Stimulated activated CD4-positive, alpha-beta T cell treated with anti-CD3 and anti-CD28 coated beads, TNF-alpha, amount 100 ng/mL, for 48 hours (primary cell): ENCODE data around the gene CFAP100.

ENCODE experiments used
- DNase-seq, 3 donors: peaks; one replicate each; pipeline ENCODE4 v3.0.0-alpha.2; 2020; ENCODE audit warnings: low read depth in 3 of 3

The CFAP100 gene

DNA sequence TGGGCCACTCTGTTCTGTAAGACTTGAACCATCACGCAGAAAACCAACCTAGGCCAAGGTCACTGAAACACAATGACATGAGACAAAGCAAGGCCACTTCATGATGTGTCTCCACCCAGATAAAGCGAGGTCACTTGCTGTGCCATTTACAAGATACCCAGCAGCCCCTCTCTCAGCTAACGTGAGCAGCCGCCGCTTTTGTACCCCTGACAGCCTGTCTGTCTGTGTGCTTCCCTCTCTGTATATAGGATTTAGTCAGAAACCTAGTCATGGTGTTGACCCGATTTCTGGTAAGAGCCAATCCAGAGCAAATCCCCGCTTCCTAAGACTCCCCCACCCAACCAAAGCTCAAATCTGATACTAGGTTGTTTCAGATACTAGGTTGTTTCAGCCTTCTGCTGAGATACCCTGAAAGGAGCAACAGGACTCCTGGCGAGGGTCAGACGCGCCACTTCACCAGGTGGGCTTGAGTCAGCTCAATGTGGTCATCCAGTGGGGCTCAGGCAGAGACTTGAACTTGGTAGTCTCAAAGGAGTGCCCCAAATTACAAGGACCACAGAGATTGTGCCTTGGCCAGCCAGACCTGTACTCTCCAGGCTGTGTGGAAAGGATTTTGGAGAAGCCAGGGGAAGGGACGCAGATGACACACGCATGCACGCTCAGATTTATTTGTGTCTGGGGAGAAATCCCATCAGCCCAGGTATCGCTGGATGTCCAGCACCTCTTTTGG lies 84.0 kb downstream of the CFAP100 start:
- no peak for DNase-seq

DNA sequence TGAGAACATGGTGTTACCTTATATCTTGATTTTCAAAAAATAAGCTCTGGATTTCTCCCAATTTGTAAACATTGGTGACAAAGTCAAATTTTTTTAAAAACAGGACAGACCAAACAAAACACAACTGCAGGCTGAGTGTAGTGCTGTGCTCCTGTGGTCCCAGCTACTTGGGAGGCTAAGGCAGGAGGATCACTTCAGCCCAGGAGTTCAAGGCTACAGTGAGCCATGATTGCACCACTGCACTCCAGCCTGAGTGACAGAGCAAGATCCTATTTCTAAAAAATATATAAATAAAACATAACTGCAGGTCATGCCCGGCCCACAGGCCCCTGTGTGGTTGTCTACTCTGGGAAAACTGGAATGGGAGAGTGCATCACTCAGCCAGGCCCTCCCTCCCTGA lies 84.9 kb downstream of the CFAP100 start:
- no peak for DNase-seq

DNA sequence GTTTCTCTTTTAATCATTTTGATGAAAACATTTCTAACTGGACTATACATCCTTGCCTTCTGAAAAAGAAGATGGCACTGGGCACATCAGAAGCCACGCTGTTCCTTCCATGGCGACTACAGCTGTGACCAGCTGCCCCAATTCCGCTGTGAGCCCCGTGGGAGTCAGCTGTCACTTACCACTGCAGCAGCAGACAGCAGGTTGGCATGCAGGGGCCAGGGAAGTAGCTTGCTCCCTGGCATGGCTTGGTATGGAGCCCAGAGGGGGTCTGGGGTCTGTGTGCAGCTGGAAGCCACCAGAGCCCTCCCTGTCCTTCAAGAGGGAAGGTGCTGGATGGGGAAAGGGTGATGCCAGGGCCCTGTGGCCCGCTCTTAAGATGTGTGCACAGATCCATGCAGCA lies 85.5 kb downstream of the CFAP100 start:
- DNase-seq: no peak

DNA sequence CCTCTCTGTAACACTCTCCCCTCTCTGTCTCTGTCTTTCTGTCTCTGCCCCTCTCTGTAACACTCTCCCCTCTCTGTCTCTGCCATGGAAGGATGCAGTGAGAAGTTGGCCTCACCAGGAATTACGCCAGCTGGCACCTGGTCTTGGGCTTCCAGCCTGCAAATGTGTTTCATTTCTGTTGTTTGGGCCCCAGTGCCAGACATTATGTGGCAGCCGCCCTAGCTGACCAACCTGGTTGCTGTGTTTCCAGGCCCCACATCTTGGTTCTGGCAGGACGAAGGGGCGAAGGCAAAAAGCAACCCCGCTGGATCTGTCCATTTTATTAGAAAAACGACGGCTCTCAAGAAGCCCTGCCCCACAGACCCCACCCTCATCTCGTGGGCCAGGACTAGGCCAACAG lies 86.2 kb downstream of the CFAP100 start:
- DNase-seq: no peak

DNA sequence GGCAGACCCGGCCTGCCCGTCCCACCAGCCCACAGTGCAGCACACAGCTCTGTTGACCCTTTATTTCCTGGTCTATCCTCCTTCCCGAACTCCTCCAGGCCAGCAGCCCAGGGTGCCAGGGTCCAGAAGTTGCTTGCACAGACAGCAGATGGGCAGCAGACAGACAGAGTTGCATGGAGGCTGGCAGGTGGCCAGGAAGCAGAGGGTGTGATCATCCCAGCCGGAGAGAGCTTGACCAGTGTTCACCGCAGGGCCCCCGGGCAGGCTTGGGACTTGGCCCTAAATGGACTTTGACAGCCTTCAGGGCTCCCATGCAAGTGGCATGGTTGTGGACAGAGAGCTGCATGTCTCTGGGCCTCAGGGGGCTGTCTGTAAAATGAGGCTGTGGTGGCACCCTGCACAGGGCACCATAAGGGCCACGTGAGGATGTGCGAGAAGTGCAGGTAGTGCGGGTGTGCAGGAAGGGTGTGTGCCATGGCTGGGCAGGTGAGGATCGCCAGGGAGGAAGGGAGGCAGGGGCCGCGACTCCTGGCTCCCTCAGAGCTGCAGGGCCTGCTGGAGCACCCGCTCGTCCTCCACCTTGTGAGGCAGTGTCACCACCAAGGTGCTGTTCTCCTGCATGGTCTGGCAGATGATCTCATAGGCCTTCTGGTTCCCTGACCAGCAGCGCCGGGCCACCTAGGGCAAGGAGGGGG lies 87.2 kb downstream of the CFAP100 start:
- no peak for DNase-seq

DNA sequence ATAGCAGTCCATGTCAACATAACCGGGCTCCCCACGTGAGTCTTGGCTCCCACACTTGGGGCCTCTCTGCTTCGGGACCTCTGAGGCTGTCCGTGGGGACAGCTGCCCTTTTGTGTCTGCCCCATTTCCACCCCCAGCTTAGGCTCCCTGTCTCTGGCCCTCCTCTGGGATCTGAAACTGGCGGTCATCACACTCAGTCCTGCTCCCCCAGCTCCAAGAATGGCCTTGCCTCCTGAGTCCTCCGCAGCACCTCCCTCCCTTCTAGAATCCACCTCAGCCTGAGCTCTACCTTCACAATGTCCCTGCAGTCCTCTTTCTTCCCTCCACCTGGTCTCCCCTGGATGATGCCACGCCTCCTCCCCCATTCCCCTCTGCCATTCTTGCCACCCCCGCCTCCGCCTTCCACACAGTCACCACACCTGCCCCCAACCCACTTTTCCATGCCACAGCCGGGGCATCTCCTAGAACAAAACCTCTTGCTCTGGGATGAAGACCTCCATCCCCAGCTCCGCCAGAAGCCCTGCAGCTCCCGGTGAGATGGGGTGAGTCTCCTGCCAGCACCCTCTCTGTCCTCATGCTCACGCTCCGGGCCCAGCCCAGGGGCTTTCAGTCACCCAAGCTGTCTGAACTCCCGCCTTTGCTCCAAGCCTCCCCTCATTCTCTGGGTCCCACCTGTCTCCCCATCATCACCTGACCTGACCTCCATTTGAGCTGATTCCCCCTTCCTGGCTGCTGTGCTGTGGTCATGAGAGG lies 88.0 kb downstream of the CFAP100 start:
- DNase-seq: no peak

DNA sequence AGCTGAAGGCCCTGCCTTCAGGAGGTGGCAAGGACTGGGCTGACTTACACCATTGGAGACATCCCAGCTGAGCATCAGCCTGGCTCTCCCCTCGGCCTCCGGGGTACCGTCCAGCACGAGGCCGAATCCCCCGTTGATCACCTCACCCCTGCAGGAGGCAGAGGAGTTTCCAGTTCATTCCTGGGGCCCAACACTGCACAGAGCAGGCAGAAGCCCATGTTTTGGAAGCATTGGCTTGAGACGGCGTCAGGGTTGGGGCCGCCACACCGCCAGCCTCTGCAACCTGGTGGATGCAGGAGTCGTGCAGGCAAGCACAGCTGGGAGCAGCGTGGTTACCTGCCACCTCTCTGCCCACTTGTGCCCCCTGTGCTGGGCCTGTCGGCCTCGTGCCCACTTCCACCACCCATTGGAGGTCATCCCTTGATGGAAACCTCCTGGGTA lies 88.6 kb downstream of the CFAP100 start:
- DNase-seq: no peak

DNA sequence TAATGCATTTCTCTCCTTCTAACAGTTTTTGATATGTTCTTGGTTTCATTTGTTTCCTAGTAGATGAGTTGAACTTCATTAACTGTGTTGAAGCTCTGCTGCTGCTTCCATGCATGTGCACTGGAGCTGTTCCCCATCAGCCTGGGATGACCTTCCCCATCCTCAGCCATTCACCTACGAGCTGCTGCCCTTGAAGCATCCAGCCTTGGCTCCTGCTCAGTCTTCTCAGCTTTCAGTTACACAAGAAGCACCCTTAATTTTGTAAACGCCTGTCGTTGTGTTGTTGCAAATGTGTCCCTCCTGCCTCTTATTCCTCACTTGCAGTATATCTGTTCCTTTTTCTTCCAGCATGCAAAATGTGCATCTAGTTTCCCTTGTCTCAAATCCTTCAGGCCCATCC lies 89.4 kb downstream of the CFAP100 start:
- DNase-seq: no peak

DNA sequence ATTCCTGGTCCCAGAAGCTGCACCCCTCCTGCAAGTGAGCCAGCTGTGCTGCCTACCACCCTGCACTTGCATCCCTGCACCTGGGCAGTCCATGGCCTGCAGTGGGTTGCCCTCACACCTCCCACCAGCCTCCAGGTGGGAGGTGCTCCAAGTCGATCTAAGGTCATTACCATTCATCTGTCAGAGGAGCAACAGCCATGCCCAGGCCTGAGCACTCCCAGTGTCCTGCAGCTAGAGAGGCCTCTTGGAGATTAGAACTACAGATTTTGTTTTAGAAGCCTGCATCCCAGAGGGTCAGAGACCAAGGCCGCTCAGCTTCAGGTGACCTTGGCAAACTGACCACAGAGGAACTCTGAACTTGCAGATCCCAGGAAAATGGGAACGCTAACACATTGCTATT lies 90.0 kb downstream of the CFAP100 start:
- DNase-seq: no peak

DNA sequence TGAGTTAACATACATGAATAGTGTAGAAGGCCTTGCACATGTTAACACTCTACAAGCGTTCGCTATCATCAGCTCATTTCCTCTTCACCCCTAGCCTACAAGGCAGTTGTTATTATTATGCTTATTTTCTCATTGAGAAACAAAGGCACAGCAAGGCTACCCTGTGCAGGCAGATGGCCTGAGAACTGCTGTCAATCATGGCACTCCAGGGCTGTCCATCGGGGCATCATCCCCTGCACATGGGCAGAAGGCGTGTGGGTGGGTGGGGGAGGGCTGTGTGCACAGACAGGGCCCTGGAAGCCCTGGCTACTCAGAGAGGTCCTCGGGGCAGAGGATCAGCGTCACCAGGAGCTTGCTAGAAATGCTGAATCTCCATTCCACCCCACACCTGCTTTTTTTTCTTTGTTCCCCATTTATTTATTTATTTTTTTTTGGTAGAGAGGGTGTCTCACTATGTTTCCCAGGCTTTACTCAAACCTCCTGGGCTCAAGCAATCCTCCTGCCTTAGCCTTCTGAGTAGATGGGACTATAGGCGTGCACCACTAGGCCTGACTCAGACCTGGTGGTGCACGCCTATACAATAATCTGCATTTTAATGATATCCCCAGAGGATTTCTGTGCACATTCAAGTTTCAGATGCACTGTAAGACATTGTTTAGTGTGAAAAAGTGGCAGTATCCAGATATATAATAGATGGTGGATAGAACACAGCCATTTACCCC lies 90.6 kb downstream of the CFAP100 start:
- no peak for DNase-seq

DNA sequence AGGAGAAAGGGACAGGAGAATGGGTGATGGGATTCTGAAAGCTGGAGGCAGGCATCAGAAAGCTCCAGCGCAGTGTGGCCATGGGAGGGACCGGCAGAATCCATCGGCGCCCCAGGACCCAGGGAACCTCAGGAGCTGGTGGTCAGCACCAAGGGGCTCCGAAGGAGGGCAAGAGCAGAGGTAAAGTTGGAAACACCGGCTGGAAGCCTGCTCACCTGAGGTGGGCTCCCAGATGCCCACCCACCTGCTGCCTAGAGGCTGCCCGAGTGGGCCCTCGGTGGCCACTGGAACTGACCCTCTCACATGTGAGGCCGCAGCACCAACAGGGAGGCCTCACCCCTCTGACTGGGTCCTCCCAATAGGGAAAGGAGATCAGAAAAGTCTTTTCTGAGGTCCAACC lies 91.2 kb downstream of the CFAP100 start:
- no peak for DNase-seq
